Measurements from ENCODE around the gene THBS2. TPM values are rescaled to one million over a fixed set of nuclear protein-coding genes. Genes with fewer than 3 reads are reported as not detected.

The THBS2 gene
- total and polyA plus RNA-seq, 2 of the 8 experiments (the other 6 are each of a cell fraction or from before 2014, with no cell fraction given), result 11.0 to 22.5 TPM

- no peak overlapping the region for H3K9ac ChIP-seq (replicated peaks in 1 of 4; ENCODE audit: extremely low read depth in 1 of 4, low read depth in 3 of 4, low read length in 3 of 4)
Observed at GRCh38 chr6:169169375-169169774, 84.3 kb downstream of the THBS2 start.

More at GRCh38 chr6:169169375-169169774, 84.3 kb downstream of the THBS2 start:
- Histone ChIP-seq H2BK15ac (ENCODE audit: low read length) (no peak overlapping the region), H3K23me2 (ENCODE audit: low read depth, low read length) (no peaks in the 10 kb centered on the region), H3K4me1 (replicated peaks in 1 of 4; ENCODE audit: control insufficient read depth in 3 of 4, insufficient read depth in 4 of 4, low read length in 3 of 4) (no peaks in the 10 kb centered on the region), H2BK120ac (replicated peaks; ENCODE audit: low read depth, low read length) (no peak overlapping the region), H3K23ac (ENCODE audit: insufficient read length) (no peak overlapping the region), H3K9me3 (ENCODE audit: insufficient read depth in 2 of 2, low read depth in 1 of 2, low read length in 1 of 2) (no peaks in the 10 kb centered on the region), H4K8ac (ENCODE audit: extremely low read depth, insufficient read depth, low read length) (no peak overlapping the region), H3K79me1 (ENCODE audit: low read depth, low read length) (no peaks in the 10 kb centered on the region), H3K79me2 (ENCODE audit: control insufficient read depth in 1 of 2, insufficient read depth in 2 of 2, low read length in 2 of 2) (no peaks in the 10 kb centered on the region), H3K56ac (replicated peaks; ENCODE audit: insufficient read length, low read depth, low read length) (no peak overlapping the region), H4K20me1 (replicated peaks in 1 of 2; ENCODE audit: control insufficient read depth in 1 of 2, insufficient read depth in 2 of 2, low read length in 2 of 2) (no peaks in the 10 kb centered on the region), H3K36me3 (ENCODE audit: control insufficient read depth in 2 of 4, insufficient read depth in 4 of 4, low read length in 3 of 4) (no peaks in the 10 kb centered on the region), H2BK5ac (ENCODE audit: low read depth, low read length) (no peak overlapping the region), H2BK20ac (ENCODE audit: low read length) (no peak overlapping the region), H3K4me3 (ENCODE audit: extremely low read depth in 1 of 4, insufficient read depth in 2 of 4, low read depth in 3 of 4, low read length in 4 of 4) (no peak overlapping the region), H3K27ac (ENCODE audit: low read depth, low read length) (no peak overlapping the region), H2AFZ (ENCODE audit: low read length) (no peak overlapping the region; the same call in 1 of the 2 replicates), H3K4ac (replicated peaks; ENCODE audit: insufficient read length, low read depth, low read length) (no peak overlapping the region), H2BK12ac (ENCODE audit: low read depth, low read length) (0 out of 2 replicates have a peak overlapping the region, but pooled peaks have one; percentile 50), H3K18ac (ENCODE audit: extremely low read depth, low read length) (no peak overlapping the region), H3K27me3 (replicated peaks in 1 of 4; ENCODE audit: control insufficient read depth in 3 of 4, extremely low read depth in 1 of 4, insufficient read depth in 3 of 4, low read length in 3 of 4) (no peaks in the 10 kb centered on the region), H4K91ac (replicated peaks; ENCODE audit: insufficient read length, low read length) (peak overlapping the region; percentile 34), H3K14ac (ENCODE audit: insufficient read length) (no peak overlapping the region), H2AK5ac (ENCODE audit: low read depth, low read length) (no peak overlapping the region; the same call in 1 of the 2 replicates), H3K4me2 (ENCODE audit: insufficient read depth in 1 of 2, low read depth in 2 of 2, low read length in 2 of 2) (no peak overlapping the region), H4K5ac (ENCODE audit: insufficient read length, low read depth, low read length) (no peak overlapping the region)
- TF ChIP-seq EP300 (IDR thresholded peaks at IDR 0.05; ENCODE audit: borderline replicate concordance in 1 of 2, low read depth in 2 of 2, low read length in 2 of 2), result no peak
- TF ChIP-seq GABPA (IDR thresholded peaks at IDR 0.05; ENCODE audit: borderline replicate concordance, insufficient read depth, low read length), result no peak
- TF ChIP-seq TBP (IDR thresholded peaks at IDR 0.05; ENCODE audit: low read depth, low read length), result no peak
- TF ChIP-seq NANOG (IDR thresholded peaks at IDR 0.05; ENCODE audit: insufficient read depth, low read depth, low read length, poor library complexity, severe bottlenecking), result no peak
- TF ChIP-seq, protein P1, sequence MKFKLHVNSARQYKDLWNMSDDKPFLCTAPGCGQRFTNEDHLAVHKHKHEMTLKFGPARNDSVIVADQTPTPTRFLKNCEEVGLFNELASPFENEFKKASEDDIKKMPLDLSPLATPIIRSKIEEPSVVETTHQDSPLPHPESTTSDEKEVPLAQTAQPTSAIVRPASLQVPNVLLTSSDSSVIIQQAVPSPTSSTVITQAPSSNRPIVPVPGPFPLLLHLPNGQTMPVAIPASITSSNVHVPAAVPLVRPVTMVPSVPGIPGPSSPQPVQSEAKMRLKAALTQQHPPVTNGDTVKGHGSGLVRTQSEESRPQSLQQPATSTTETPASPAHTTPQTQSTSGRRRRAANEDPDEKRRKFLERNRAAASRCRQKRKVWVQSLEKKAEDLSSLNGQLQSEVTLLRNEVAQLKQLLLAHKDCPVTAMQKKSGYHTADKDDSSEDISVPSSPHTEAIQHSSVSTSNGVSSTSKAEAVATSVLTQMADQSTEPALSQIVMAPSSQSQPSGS (IDR thresholded peaks at IDR 0.05; ENCODE audit: low read length), result no peak
- no peak for TF ChIP-seq PHF8 (conservative IDR thresholded peaks at IDR 0.05; ENCODE audit: low read depth, low read length)
- TF ChIP-seq GTF2F1 (IDR thresholded peaks at IDR 0.05; ENCODE audit: borderline replicate concordance, low read depth, low read length), result no peak
- no peak for TF ChIP-seq JUND (IDR thresholded peaks at IDR 0.05; ENCODE audit: low read length)
- TF ChIP-seq RNF2 (IDR thresholded peaks at IDR 0.05; ENCODE audit: borderline replicate concordance, low read depth, low read length, missing control alignments, poor library complexity, severe bottlenecking), result no peak
- TF ChIP-seq SP2 (IDR thresholded peaks at IDR 0.05; ENCODE audit: low read length), result no peak
- TF ChIP-seq SIX5 (IDR thresholded peaks at IDR 0.05; ENCODE audit: low read depth, low read length), result no peak
- WGBS, 2 experiments (ENCODE audit: extremely low coverage in 1 of 2, insufficient coverage in 1 of 2, insufficient read length in 1 of 2, insufficient replicate concordance in 2 of 2, low coverage in 1 of 2, low lambda C conversion rate in 2 of 2, missing lambda C conversion rate in 1 of 2), result 94% methylated on average over 17 of the region's 17 CpGs; no CpG with 5 or more reads in 1 of the 2 experiments
- POLR2A ChIA-PET (ENCODE audit: partially characterized antibody), result no interaction called here
- CTCF ChIA-PET (ENCODE audit: partially characterized antibody), result interaction anchor here (1.0 kb wide), 1 partner anchor 276 kb away, joined by 3 read pairs; no protein-coding TSS in a partner anchor
- no peak for FAIRE-seq
- DNase-seq (ENCODE audit: low read depth in 1 of 2, low spot score in 2 of 2), result no peak

All from H1 (cell line).